Keratinocyte (primary cell): Measurements from ENCODE around the gene EFCAB12.

Source experiments
- EZH2 ChIP-seq: IDR thresholded peaks from one replicate; pipeline ENCODE4 v1.6.1; 2012; ENCODE audit warnings: inconsistent platforms, mild to moderate bottlenecking, low read length, moderate library complexity
- TF ChIP-seq, protein P1 (sequence below), 3 experiments: IDR thresholded peaks in 1 of 3; conservative IDR thresholded peaks in 1 of 3; optimal IDR thresholded peaks in 1 of 3; 2 replicates in 2 of 3; 3 replicates in 1 of 3; pipeline versions ENCODE3 to v1.5.1; 2011; ENCODE audit warnings: low read length in 3 of 3, mild to moderate bottlenecking in 3 of 3, moderate library complexity in 2 of 3, control low read depth in 1 of 3, inconsistent platforms in 1 of 3; ENCODE audit not compliant: insufficient read depth in 2 of 3; ENCODE audit errors: extremely low read depth in 1 of 3

DNA sequence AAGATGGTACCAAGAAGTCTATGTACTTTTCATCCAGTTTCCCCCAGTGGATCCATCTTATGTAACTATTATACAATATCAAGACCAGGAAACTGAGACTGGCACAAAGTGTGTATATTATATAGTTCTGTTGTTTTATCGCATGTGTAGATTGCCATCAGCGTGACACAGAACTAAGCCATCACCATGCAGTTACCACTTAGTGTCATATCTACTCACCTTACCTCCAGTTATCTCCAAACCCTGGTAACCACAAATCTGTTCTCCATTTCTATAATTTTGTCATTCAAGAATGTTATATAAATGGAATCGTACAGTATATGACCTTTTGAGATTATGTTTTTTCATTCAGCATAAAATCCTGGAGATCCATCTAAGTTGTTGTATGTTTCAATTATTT, 34.7 kb upstream of the EFCAB12 start:
- TF ChIP-seq, protein P1, sequence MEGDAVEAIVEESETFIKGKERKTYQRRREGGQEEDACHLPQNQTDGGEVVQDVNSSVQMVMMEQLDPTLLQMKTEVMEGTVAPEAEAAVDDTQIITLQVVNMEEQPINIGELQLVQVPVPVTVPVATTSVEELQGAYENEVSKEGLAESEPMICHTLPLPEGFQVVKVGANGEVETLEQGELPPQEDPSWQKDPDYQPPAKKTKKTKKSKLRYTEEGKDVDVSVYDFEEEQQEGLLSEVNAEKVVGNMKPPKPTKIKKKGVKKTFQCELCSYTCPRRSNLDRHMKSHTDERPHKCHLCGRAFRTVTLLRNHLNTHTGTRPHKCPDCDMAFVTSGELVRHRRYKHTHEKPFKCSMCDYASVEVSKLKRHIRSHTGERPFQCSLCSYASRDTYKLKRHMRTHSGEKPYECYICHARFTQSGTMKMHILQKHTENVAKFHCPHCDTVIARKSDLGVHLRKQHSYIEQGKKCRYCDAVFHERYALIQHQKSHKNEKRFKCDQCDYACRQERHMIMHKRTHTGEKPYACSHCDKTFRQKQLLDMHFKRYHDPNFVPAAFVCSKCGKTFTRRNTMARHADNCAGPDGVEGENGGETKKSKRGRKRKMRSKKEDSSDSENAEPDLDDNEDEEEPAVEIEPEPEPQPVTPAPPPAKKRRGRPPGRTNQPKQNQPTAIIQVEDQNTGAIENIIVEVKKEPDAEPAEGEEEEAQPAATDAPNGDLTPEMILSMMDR (optimal IDR thresholded peaks at IDR 0.05 in 1 of 3, IDR thresholded peaks at IDR 0.05 in 1 of 3, conservative IDR thresholded peaks at IDR 0.05 in 1 of 3; ENCODE audit: extremely low read depth in 1 of 3, insufficient read depth in 2 of 3, low read length in 3 of 3) = no peak
- TF ChIP-seq EZH2 = no peak
